Measurements from ENCODE around the gene FCHSD2. TPM values are rescaled to one million over a fixed set of nuclear protein-coding genes. Genes with fewer than 3 reads are reported as not detected.

FCHSD2 gene
- total and polyA plus RNA-seq, 2 donors = 12.5 to 22.3 TPM

DNA sequence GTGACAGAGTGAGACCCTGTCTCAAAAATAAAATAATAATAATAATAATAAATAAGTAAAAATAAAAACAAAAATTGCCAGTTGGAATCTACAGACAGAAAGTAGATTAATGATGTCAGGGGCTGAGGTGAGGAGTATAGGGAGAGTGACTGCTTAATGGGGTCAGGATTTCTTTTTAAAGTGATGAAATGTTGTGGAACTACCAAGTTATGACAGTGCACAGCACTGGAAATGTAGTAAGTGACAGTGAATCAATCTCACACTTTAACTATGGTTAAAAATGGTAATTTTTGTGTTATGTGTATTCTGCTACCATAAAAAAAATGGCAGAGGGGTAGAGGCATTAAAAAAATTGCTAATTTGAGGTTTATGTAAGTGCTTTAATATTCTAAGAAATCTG lies 240.7 kb downstream of the FCHSD2 start:
- no peak overlapping the region for H3K27ac ChIP-seq (ENCODE audit: low read depth in 1 of 2, low read length in 1 of 2)

DNA sequence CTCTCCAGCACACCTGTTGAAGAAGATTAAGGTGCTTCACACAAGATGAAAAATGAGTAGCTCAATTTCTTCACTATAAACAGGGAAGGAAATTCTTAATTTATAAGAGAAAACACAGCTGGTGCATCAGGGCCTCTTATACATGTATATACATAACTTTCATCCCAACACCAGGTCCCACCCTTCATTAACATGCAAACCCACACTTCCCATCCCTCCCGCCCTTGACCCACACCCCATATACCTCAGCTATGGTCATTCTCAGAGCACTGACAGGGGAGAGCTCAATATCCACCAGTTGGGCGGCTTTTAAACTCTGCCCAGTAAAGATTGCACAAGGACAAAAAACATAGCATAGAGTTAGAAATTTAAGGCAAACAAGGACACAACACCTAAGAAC lies 242.1 kb downstream of the FCHSD2 start:
- Histone ChIP-seq H3K9me3 (ENCODE audit: control insufficient read depth in 2 of 2, insufficient read depth in 1 of 2, low read length in 1 of 2) (no peaks in the 10 kb centered on the region), H3K4me3 (ENCODE audit: low read length in 2 of 2) (no peak overlapping the region), H3K27ac (ENCODE audit: low read depth in 1 of 2, low read length in 1 of 2) (no peak overlapping the region), H3K36me3 (ENCODE audit: control insufficient read depth in 2 of 2, insufficient read depth in 2 of 2, low read length in 1 of 2) (peaks cover 0 to 12% of the 10 kb centered on the region in 2 donors), H3K4me1 (ENCODE audit: control insufficient read depth in 2 of 2, insufficient read depth in 2 of 2, low read length in 2 of 2) (no peaks in the 10 kb centered on the region), H3K27me3 (ENCODE audit: control insufficient read depth in 2 of 2, insufficient read depth in 1 of 2, low read length in 1 of 2) (no peaks in the 10 kb centered on the region)
- no peak for DNase-seq (ENCODE audit: low read depth in 6 of 9, low spot score in 9 of 9)
- 95% methylated on average over 2 of the region's 2 CpGs for WGBS

More for the DNA sequence above, 240.7 kb downstream of the FCHSD2 start:
- no peaks in the 10 kb centered on the region for H3K4me1 ChIP-seq (ENCODE audit: control insufficient read depth in 2 of 2, insufficient read depth in 2 of 2, low read length in 2 of 2)
- DNase-seq (ENCODE audit: low read depth in 6 of 9, low spot score in 9 of 9) = no peak
- no peaks in the 10 kb centered on the region for H3K9me3 ChIP-seq (ENCODE audit: control insufficient read depth in 2 of 2, insufficient read depth in 1 of 2, low read length in 1 of 2)
- H3K4me3 ChIP-seq (ENCODE audit: low read length in 2 of 2) = no peak overlapping the region
- peaks cover 0 to 12% of the 10 kb centered on the region in 2 donors for H3K36me3 ChIP-seq (ENCODE audit: control insufficient read depth in 2 of 2, insufficient read depth in 2 of 2, low read length in 1 of 2)
- H3K27me3 ChIP-seq (ENCODE audit: control insufficient read depth in 2 of 2, insufficient read depth in 1 of 2, low read length in 1 of 2) = no peaks in the 10 kb centered on the region

DNA sequence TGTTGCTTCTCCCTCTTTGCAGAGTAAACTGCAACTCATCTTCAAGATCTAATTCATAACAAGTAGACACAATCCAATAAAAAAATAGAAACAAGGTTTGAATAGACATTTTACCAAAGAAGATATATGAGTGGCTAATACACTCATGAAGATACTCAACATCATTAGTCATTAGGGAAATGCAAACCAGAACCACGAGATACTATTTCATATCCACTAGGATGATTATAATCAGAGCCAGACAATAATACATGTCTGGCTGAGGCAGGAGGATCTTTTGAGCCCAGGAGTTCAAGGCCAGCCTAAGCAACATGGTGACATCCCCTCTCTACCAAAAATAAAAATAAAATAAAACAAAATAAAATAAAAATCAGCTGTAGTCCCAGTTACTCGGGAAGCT lies 242.9 kb downstream of the FCHSD2 start:
- H3K27me3 ChIP-seq (ENCODE audit: control insufficient read depth in 2 of 2, insufficient read depth in 1 of 2, low read length in 1 of 2) = no peaks in the 10 kb centered on the region

DNA sequence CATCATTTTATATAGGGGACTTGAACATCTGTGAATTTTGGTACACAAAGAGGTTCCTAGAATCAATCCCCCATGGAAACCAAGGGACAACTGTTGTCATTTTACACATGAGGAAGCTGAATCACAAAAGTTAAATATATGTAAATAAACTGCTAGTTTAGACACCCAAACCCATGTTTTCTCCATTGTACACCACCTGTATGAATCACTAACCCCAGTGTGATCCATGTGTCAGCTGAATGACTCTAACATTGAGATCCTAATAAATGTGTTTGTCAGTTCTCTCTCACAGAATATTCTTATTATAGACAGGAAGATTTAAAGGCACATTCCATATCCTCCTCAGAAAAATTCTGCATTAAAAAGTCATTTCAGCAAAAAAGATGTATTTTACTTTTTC lies 244.6 kb downstream of the FCHSD2 start:
- no peaks in the 10 kb centered on the region for H3K4me1 ChIP-seq (ENCODE audit: control insufficient read depth in 2 of 2, insufficient read depth in 2 of 2, low read length in 2 of 2)
- no peak overlapping the region for H3K4me3 ChIP-seq (ENCODE audit: low read length in 2 of 2)
- no peak for DNase-seq (ENCODE audit: low read depth in 6 of 9, low spot score in 9 of 9)
- H3K9me3 ChIP-seq (ENCODE audit: control insufficient read depth in 2 of 2, insufficient read depth in 1 of 2, low read length in 1 of 2) = no peaks in the 10 kb centered on the region
- peaks cover 0 to 12% of the 10 kb centered on the region in 2 donors for H3K36me3 ChIP-seq (ENCODE audit: control insufficient read depth in 2 of 2, insufficient read depth in 2 of 2, low read length in 1 of 2)
- no peak overlapping the region for H3K27ac ChIP-seq (ENCODE audit: low read depth in 1 of 2, low read length in 1 of 2)
- H3K27me3 ChIP-seq (ENCODE audit: control insufficient read depth in 2 of 2, insufficient read depth in 1 of 2, low read length in 1 of 2) = no peaks in the 10 kb centered on the region

More for the DNA sequence above, 242.9 kb downstream of the FCHSD2 start:
- peaks cover 0 to 12% of the 10 kb centered on the region in 2 donors for H3K36me3 ChIP-seq (ENCODE audit: control insufficient read depth in 2 of 2, insufficient read depth in 2 of 2, low read length in 1 of 2)
- no peaks in the 10 kb centered on the region for H3K4me1 ChIP-seq (ENCODE audit: control insufficient read depth in 2 of 2, insufficient read depth in 2 of 2, low read length in 2 of 2)
- H3K4me3 ChIP-seq (ENCODE audit: low read length in 2 of 2) = no peak overlapping the region
- H3K9me3 ChIP-seq (ENCODE audit: control insufficient read depth in 2 of 2, insufficient read depth in 1 of 2, low read length in 1 of 2) = no peaks in the 10 kb centered on the region
- H3K27ac ChIP-seq (ENCODE audit: low read depth in 1 of 2, low read length in 1 of 2) = no peak overlapping the region
- no peak for DNase-seq (ENCODE audit: low read depth in 6 of 9, low spot score in 9 of 9)
- 97% methylated on average over 2 of the region's 2 CpGs for WGBS

DNA sequence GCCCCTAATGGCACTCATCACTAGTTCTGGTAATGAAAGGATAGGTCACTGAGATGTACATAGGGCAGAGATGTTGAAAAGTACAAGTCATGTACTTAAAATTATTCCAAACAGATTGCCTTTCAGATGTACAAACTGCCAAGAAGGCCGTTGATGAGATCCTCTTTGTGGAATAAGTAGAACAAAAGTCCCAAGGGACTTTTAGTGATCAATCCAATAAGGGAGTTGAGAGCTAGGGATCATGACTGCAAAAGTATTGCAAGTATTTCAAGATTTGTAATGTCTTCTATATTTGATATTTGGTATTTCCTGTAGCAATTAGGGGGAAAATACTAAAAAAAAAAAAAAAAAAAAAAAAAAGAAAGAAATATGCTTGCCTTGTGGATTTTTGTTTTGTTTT lies 245.7 kb downstream of the FCHSD2 start:
- WGBS = 96% methylated on average over 1 of the region's 1 CpG
- DNase-seq (ENCODE audit: low read depth in 6 of 9, low spot score in 9 of 9) = no peak
- H3K4me3 ChIP-seq (ENCODE audit: low read length in 2 of 2) = no peak overlapping the region
- H3K9me3 ChIP-seq (ENCODE audit: control insufficient read depth in 2 of 2, insufficient read depth in 1 of 2, low read length in 1 of 2) = no peaks in the 10 kb centered on the region
- no peaks in the 10 kb centered on the region for H3K27me3 ChIP-seq (ENCODE audit: control insufficient read depth in 2 of 2, insufficient read depth in 1 of 2, low read length in 1 of 2)
- H3K27ac ChIP-seq (ENCODE audit: low read depth in 1 of 2, low read length in 1 of 2) = no peak overlapping the region
- H3K4me1 ChIP-seq (ENCODE audit: control insufficient read depth in 2 of 2, insufficient read depth in 2 of 2, low read length in 2 of 2) = no peaks in the 10 kb centered on the region
- peaks cover 0 to 10% of the 10 kb centered on the region in 2 donors for H3K36me3 ChIP-seq (ENCODE audit: control insufficient read depth in 2 of 2, insufficient read depth in 2 of 2, low read length in 1 of 2)

DNA sequence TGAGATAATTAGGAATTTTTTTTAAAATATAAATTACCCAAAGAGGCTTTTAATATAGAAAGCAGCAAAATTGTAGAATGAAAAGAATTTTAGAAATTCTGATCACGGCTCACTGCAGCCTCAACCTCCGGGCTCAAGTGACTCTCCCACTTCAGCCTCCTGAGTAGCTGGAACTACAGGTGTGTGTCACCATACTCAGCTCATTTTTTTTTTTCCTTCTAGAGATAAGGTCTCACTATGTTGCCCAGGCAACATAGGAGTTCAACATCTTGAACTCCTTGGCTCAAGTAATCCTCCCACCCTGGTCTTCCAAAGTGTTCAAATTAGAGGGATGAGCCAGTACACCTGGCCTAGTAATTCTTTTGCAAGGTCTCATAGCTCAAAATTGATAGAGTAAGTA lies 251.2 kb downstream of the FCHSD2 start:
- no peaks in the 10 kb centered on the region for H3K4me1 ChIP-seq (ENCODE audit: control insufficient read depth in 2 of 2, insufficient read depth in 2 of 2, low read length in 2 of 2)
- DNase-seq (ENCODE audit: low read depth in 6 of 9, low spot score in 9 of 9) = no peak
- over 99% methylated on average over 2 of the region's 2 CpGs for WGBS
- H3K36me3 ChIP-seq (ENCODE audit: control insufficient read depth in 2 of 2, insufficient read depth in 2 of 2, low read length in 1 of 2) = peaks cover 15 to 26% of the 10 kb centered on the region in 2 donors
- no peak overlapping the region for H3K27ac ChIP-seq (ENCODE audit: low read depth in 1 of 2, low read length in 1 of 2)
- no peak overlapping the region for H3K4me3 ChIP-seq (ENCODE audit: low read length in 2 of 2)
- H3K27me3 ChIP-seq (ENCODE audit: control insufficient read depth in 2 of 2, insufficient read depth in 1 of 2, low read length in 1 of 2) = no peaks in the 10 kb centered on the region
- H3K9me3 ChIP-seq (ENCODE audit: control insufficient read depth in 2 of 2, insufficient read depth in 1 of 2, low read length in 1 of 2) = no peaks in the 10 kb centered on the region

DNA sequence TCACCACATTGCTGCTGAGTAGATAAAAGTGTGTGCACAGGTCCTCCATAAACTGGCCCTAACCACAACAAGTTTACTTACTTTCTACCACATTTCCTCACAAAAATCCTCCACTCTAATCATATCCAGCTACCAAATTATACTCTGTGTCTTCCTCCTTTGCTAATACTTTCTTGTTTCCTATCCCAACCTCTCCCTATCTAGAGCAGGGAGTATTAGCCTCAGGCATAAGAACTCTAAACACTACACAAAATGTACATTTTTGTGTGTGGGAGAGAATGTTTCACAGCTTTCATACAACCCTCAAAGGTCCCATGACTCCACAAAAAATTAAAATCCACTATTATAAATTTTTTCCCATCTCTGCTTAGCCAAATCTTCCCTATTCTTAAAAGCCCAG lies 255.5 kb downstream of the FCHSD2 start:
- H3K4me3 ChIP-seq (ENCODE audit: low read length in 2 of 2) = no peak overlapping the region
- H3K36me3 ChIP-seq (ENCODE audit: control insufficient read depth in 2 of 2, insufficient read depth in 2 of 2, low read length in 1 of 2) = peaks cover 22 to 35% of the 10 kb centered on the region in 2 donors
- H3K27me3 ChIP-seq (ENCODE audit: control insufficient read depth in 2 of 2, insufficient read depth in 1 of 2, low read length in 1 of 2) = no peaks in the 10 kb centered on the region
- H3K9me3 ChIP-seq (ENCODE audit: control insufficient read depth in 2 of 2, insufficient read depth in 1 of 2, low read length in 1 of 2) = no peaks in the 10 kb centered on the region
- no peaks in the 10 kb centered on the region for H3K4me1 ChIP-seq (ENCODE audit: control insufficient read depth in 2 of 2, insufficient read depth in 2 of 2, low read length in 2 of 2)
- H3K27ac ChIP-seq (ENCODE audit: low read depth in 1 of 2, low read length in 1 of 2) = no peak overlapping the region
- DNase-seq (ENCODE audit: low read depth in 6 of 9, low spot score in 9 of 9) = no peak

DNA sequence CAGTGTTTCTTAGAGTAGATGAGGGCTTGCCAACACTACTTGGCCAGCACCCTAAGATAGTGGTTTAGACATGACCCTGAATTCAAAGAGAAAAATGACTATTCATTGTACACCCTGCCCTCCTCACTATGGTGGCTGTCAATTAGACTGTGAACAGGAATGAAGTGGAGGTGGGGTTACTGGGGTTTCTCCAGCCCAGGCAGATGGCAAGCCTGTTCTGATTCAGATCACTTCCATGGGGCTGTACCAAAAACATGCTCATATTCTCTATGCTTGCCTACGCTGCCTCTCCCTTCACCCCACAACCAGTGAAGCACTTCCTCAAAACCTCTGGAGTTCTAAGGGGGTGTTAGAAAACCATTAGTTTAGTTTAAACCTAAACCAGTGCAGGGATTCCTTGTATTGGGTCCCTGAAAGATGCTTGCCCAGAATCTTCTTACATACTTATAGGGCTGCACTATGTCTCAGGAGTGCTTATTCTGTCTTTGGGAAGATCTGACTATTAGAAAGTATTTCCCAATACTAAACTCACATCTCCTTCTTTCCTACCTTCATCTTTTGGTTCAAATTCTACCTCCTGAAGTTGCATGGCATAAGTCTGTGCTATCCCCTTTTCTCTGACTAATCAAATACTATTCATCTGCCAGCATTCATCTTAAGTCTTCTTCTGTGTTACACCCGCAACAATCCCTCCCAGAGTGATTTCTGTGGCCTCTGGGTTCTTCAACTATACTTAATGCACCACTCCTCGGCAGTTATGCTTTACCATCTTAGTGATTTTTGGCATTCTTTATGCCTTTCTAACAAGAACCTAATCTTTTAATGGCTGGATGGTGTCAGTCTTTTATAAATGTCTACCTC lies 256.1 kb downstream of the FCHSD2 start:
- H3K27me3 ChIP-seq (ENCODE audit: control insufficient read depth in 2 of 2, insufficient read depth in 1 of 2, low read length in 1 of 2) = no peaks in the 10 kb centered on the region
- 100% methylated on average over 3 of the region's 3 CpGs for WGBS
- peaks cover 22 to 35% of the 10 kb centered on the region in 2 donors for H3K36me3 ChIP-seq (ENCODE audit: control insufficient read depth in 2 of 2, insufficient read depth in 2 of 2, low read length in 1 of 2)
- H3K9me3 ChIP-seq (ENCODE audit: control insufficient read depth in 2 of 2, insufficient read depth in 1 of 2, low read length in 1 of 2) = no peaks in the 10 kb centered on the region
- H3K27ac ChIP-seq (ENCODE audit: low read depth in 1 of 2, low read length in 1 of 2) = no peak overlapping the region
- no peaks in the 10 kb centered on the region for H3K4me1 ChIP-seq (ENCODE audit: control insufficient read depth in 2 of 2, insufficient read depth in 2 of 2, low read length in 2 of 2)
- no peak for DNase-seq (ENCODE audit: low read depth in 6 of 9, low spot score in 9 of 9)
- no peak overlapping the region for H3K4me3 ChIP-seq (ENCODE audit: low read length in 2 of 2)

DNA sequence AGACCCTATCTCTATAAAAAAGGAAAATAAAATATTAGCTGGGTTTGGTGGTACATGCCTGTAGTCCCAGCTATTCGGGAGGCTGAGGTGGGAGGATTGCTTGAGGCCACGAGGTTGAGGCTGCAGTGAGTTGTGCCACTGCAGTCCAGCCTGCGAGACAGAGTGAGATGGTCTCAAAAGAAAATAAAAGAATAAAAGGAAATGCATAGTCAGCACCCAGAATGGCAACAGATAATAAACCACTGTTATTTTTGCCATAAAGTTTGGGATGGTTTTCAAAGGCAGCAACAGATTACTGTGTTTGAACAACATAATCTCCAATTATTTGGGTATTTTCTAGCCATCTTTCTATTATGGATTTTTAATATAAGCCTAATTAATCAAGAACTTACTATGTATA lies 266.0 kb downstream of the FCHSD2 start:
- no peak for DNase-seq (ENCODE audit: low read depth in 6 of 9, low spot score in 9 of 9)
- no peak overlapping the region for H3K4me3 ChIP-seq (ENCODE audit: low read length in 2 of 2)
- H3K9me3 ChIP-seq (ENCODE audit: control insufficient read depth in 2 of 2, insufficient read depth in 1 of 2, low read length in 1 of 2) = no peaks in the 10 kb centered on the region
- no peaks in the 10 kb centered on the region for H3K27me3 ChIP-seq (ENCODE audit: control insufficient read depth in 2 of 2, insufficient read depth in 1 of 2, low read length in 1 of 2)
- H3K27ac ChIP-seq (ENCODE audit: low read depth in 1 of 2, low read length in 1 of 2) = no peak overlapping the region
- H3K36me3 ChIP-seq (ENCODE audit: control insufficient read depth in 2 of 2, insufficient read depth in 2 of 2, low read length in 1 of 2) = peaks cover 3 to 10% of the 10 kb centered on the region in 2 donors
- H3K4me1 ChIP-seq (ENCODE audit: control insufficient read depth in 2 of 2, insufficient read depth in 2 of 2, low read length in 2 of 2) = no peaks in the 10 kb centered on the region
- 98% methylated on average over 3 of the region's 3 CpGs for WGBS

Data from thymus (tissue), 11 donors.